Stimulated activated CD8-positive, alpha-beta memory T cell treated with anti-CD3 and anti-CD28 coated beads, Interleukin-12 subunit alpha, Interleukin-12 subunit beta, amount 100 ng/mL, for 4 hours (primary cell): ENCODE data around the gene ESR2.

ENCODE experiments used
- DNase-seq: peaks from one replicate; pipeline ENCODE4 v3.0.0-alpha.2; 2020; ENCODE audit warnings: low read depth

Gene ESR2

DNA sequence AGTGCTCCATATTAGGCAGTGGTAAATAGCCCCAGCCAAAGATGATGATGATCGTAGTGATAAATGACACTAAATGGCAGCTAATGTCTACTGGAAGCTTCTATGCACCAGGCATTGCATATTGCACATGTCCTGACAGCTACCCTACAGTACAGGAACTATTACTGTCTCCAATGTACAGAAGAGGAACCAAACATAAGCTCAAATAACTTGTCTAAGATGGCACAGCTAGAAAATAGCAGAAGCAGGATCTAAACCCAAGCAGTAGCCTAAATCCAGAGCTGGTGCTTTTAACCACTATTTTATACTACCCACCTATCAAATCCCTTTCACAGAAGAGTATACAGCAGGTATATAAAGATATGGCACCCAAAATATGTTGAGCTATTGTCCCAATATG is 28.9 kb downstream of the ESR2 start:
- no peak for DNase-seq

DNA sequence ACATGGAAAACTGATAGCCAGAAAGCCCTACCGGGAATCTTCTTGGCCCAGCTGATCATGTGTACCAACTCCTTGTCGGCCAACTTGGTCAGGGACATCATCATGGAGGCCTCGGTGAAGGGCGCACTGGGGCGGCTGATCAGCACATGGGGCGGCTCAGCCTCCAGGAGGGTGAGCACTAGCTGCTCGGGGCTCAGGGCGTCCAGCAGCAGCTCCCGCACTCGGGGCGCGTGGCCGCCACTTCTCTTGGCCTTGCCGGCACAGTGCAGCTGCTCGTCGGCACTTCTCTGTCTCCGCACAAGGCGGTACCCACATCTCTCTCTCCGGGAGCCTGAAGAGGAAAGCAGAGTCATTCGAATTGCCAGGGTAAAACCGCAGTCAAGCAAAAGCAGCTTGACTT is 33.8 kb downstream of the ESR2 start:
- no peak for DNase-seq

DNA sequence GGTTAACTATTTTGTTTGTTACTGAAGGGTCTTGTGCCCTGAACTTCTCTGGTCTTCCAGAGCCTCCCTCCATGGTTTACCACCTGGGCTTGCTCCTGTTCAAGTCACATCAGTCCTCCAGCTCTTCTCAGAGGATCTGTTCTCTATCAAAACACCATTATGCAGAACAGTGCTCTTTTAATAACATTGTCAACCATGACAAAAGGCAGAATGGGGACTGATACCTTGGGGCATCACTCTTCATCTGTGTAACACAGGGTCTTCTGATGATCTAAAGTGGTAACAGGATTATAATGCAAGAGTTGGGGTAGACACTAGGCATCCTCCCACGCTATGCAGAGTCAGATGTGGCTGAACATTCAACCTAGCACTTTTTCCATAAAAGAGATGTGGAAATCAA is 38.4 kb downstream of the ESR2 start:
- no peak for DNase-seq

DNA sequence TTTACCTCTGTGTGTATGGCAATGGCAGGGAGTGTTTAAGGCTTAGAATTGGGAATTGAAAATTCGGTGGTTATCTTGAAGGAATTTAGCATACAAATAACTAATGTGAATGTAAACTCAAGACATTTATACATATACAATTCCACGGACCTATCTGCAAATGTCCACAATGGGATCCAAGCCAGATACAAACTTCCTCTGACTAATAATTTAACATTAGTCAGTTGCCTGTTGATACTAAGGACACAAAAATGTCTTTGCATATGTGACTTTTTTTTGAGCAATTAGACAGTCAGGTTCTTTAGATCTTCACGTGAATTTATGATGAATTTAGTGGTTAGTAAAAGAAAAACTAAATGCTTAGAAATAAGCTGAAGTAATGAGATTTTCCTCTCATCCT is 40.5 kb downstream of the ESR2 start:
- no peak for DNase-seq

DNA sequence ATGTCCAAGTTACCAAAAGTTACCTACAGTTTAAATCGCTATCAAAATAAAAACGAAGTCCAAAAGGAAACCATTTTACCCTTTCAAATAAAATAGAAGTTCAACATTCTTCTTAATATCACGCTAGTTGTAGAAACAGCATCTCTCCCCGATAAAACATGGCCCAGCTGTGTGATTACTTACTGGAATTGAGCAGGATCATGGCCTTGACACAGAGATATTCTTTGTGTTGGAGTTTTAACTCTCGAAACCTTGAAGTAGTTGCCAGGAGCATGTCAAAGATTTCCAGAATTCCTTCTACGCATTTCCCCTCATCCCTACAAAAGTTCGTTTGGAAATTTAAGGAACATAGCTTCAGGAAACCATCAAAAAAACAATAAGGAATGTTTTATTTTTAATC is 44.8 kb downstream of the ESR2 start:
- no peak for DNase-seq

DNA sequence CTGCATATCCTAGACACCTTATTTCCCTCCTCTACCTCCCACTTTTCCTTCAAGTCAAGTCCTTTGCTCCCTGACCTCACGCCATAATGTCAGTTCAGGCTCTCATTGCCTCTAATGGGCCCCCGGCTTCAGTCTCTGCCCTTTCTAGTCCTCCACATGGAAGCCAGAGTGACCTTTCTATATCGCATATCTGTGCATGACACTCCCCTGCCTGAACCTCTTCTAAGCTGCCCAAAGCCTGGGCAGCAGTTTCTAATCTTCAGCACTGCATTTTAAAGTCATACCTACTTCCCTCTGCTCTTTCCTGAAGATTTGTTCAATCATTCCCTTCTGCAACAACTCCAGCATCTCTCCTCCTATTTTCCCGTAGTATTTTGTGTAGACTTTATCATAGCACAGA is 45.5 kb downstream of the ESR2 start:
- no peak for DNase-seq

DNA sequence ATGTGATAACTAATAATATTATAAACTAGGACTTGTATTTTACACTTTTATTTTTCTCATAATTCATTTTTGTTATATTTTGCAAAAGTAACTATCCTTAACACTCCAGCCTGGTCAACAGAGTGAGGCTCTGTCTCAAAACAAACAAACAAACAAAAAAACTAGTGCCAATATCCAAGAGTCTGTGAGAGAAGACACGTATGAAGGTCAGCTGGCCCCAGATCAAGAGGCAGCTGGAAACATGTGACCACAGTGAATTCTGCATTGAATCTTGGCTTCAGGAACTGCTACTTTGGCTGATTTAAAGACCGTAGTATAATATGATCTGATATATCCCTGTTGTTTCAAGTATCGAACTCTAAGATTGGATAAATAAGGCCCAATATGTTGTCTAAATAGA is 47.0 kb downstream of the ESR2 start:
- no peak for DNase-seq

DNA sequence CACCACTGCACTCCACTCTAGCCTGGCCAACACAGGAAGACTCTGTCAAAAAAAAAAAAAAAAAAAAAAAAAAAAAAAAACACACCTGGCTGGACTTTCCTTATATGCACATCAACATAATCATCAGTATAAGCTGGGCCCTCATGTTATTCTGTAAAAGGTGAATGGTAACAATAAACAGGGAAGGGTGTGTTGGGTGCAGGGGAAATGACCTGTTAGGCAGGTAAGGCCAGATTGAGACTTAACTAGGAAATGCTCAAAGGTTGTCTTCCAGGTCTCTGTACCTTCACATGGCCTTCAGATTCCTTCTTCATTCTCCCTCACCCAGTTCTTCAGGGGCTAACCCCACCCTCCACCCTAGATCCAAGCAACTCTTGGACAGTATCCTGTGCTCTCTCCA is 47.5 kb downstream of the ESR2 start:
- DNase-seq = no peak

DNA sequence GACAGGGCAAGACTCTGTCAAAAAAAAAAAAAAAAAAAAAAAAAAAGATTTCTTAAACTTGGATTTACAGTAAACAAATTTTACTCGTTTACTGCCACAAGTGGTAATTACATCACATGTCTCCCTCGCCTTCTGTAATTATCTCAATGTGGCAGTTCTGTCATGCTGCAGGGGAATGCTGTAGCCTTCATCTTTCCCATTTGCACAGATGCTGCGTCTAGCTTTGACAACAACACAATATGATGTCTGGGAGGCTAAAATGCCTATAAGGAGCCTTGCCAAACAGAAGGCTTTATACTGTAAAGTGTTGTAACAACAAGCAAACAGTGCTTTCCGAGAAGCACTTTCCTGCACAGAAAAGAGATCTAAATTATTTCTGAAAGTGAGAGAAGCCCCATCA is 48.7 kb downstream of the ESR2 start:
- no peak for DNase-seq

DNA sequence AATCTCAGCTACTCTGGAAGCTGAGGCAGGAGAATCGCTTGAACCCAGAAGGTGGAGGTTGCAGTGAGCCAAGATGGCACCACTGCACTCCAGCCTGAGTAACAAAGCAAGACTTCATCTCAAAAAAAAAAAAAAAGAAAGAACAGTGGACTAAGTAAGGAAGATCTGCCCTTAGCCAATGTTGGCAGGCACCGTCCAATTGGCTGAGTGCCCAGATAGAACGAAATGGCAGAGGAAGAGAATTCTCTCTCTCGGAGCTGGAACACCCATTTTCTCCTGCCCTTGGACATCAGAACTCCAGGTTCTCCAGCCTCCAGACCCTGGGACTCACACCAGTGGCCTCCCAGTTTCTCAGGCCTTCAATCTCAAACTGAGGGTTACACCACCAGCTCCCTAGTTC is 49.9 kb downstream of the ESR2 start:
- no peak for DNase-seq

DNA sequence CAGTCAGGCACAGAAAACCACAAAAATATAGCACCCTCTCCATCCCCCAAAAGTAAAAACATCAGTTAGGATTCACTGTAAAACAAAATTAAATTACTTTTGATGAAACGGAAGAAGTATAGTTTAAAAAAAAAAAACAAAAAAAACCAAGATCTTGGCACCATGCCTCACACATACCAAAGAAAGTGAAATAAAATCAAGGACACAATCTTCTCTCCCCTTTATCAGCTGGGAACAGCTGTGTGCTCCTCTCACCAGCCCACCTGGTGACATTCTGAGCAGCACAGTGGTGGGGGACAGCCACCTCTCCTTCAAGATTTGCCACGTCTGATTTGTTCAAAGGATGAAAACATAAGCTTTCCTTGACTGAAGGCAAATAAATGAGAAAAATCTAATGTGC is 55.5 kb downstream of the ESR2 start:
- no peak for DNase-seq

DNA sequence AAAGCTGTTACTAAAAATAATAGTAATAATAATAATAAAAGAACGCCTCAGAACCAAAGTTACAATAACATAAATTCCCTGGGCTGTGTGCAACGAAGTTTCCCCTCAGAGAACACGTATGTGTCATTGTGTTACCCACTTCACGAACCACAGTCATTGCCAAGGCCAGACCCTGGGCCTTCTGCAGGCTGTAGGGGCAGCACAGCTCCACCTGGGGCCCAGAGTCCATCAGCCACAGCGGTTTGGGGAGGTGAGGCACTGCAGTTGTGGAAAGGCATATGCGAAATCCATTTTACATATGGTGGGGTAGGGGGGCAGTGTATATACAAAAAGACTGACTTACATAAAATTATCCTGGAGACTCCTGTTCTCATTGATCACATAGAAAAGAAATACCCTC is 56.1 kb downstream of the ESR2 start:
- DNase-seq = no peak

DNA sequence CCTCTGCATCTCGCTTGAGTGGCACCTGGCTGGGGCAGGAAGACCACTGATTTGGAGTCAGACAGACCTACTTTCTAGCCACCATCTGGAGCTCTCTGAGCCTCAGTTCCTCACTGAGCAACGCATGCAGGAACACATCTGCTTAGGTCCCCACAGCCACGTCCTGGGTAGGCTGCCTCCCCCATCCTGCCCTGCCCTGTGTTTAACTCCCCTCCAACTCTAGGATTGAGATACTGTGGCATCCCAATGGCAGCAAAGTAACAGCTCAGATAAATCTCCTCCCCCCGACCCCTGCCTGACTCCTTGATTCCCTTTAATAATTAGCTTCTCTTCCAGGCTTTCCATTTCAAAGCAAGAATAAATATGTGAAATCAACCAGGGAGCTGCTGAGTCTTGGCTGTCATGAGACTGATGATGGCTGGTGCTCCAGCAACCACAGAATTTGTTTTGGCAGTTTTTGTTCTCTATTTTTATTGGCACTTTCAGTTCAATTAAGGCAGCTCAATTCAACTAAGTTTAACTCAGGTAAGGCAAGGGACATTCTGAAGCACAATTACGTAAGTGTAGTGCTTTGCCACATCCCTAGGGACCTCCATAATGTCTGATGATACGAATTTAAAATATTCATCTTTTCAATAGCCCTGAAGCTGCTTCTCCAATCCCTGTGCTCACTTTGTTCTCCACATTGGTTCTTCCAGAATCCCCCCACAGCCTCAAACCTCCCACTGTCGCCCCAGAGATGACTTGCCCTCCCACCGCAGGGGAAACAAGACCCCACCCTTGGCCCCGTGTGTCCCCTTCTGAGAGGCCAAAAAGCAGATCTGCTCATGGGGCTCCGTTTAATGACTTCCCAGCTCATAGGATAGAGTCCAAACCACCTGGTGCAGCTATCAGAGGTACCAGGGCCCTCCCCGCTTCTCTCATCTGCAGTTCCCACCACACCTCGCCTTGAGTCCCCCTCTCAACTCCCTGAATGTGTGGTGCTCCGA is 58.2 kb downstream of the ESR2 start:
- no peak for DNase-seq

DNA sequence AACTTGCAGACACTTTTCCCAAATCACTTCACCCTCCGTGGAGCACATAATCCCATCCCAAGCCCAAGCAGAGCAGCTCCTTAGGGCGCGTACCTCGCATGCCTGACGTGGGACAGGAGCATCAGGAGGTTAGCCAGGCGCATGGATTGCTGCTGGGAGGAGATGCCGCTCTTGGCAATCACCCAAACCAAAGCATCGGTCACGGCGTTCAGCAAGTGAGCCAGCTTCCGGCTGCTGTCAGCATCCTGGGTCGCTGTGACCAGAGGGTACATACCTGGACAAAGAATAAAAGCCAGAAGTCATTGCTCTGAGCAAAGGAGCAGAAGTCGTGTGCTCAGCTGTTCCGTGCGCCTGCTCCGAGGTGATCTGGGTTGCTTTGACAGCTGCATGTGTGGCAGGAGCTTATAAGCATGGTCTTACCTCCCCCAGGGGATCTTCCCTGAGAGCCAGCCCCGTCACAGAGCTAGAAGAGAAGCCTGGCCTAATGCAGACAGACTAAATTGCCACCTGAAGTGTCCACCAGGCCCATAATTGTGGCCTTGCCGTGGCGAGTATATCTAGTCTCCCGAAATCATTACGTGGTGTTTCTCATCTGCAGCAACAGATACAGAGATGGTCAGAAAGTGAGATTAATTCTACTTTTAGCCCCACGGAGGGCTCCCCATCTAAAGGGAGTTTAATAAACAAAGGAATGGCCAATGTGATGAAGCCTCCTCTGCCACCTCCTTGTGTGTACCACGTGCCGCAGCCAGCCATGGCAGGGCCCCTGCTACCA is 59.1 kb downstream of the ESR2 start:
- DNase-seq = no peak

DNA sequence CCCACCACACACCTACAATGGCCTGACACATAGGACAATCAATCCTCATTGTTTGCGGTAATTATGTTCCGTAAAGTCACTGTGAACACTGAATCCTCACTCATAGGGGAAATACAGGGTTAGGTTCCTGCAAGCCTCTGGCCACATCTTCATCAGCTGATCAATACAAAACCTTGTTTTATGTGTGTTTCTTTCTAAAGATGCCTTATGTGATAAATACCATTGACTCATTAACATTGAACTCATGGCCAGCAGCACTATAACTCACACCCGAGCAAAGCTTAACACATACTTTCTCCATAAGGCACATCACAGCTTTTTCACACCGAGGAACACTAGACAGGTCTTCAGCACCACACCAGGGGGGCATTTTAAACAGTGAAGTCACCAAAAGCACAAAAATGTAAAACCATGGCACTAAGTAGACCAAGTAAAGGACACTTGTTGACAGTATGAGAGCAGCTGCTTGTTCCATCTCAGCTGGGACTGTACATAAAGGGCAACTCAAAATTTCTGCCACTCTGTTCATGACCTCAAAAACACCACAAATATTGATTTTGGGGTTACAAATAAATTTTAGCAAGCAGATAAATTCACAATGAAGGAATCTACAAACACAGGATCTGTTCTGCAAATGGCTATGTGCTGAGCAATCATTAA is 60.5 kb downstream of the ESR2 start:
- DNase-seq = no peak

DNA sequence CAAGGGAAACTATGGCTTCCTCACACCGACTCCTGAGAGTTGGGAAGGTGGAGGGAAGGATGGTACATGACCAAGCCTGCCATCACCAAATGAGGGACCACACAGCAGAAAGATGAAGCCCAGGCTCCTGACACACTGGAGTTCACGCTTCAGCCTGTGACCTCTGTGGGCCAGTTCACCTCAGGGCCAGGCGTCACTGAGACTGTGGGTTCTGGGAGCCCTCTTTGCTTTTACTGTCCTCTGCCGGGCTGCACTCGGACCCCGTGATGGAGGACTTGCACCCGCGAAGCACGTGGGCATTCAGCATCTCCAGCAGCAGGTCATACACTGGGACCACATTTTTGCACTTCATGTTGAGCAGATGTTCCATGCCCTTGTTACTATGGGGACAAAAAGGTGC is 61.2 kb downstream of the ESR2 start:
- DNase-seq = no peak

DNA sequence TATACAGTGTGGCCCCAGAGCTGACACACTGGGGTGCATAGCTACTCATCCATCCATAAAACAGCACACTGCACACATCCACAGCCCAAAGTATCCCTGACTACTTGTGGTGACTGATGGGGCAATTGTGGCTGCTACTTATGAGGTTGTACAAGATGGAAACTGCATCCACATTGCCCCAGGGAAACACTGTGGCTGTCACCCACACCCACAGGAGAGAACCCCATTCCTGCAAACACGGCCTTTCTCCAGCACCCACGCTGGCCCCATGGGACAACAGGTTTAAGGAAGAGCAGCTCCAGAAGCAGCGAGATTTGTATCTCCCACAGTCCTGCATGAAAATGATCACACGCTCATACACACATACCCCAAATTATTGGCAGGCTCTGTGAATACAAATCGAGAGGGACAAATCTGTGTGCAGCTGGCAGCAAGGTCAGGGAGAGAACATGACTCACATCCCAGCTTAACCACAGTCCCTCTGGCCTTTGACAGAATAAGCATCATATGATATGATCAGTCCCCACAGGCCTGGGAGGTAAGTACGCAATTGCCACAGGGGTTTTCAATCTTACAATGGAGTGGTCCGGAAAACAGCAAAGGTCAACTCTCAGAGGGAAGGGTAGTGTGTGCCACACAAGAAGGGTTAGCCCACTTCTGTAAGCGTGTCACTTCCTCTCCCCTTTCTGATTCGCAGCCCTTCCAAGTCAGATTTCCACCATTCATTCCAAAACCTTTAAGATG is 61.9 kb downstream of the ESR2 start:
- no peak for DNase-seq

DNA sequence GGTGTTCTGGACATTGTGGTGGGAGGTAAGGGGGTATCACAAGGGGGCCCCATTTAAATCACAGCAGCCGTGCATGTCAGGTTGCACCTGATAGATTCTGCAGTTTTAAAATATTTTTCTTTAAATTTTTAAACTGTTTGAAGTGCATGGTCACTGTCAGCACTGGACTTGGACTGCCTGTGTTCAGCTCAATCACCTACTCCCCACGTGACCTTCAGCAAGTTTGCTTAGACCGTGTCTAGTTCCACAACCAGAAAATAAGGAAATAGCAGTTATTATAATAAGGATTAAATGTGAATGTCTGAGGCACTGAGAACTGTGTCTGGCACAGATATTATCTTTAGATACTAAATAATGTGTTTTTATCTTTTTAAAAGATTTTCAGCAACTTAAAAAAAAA is 64.7 kb downstream of the ESR2 start:
- no peak for DNase-seq

DNA sequence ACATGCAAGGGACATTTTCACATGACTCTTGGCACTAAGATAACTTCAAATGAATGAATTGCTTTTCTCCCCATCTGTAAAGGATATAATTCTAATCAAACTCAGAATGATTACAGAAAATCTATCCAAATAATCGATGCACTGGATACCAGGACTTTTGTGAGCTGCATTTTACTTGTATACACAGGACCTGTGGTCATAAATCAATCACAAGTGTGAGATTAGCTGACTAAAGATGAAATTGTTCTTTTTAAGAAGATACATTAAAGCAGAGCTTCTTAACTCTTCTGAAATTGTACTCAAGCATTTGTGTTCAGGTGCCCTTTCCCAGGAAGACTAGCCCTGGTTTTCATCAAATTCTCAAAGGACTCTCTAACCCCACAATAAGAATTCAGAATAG is 66.3 kb downstream of the ESR2 start:
- DNase-seq = no peak

DNA sequence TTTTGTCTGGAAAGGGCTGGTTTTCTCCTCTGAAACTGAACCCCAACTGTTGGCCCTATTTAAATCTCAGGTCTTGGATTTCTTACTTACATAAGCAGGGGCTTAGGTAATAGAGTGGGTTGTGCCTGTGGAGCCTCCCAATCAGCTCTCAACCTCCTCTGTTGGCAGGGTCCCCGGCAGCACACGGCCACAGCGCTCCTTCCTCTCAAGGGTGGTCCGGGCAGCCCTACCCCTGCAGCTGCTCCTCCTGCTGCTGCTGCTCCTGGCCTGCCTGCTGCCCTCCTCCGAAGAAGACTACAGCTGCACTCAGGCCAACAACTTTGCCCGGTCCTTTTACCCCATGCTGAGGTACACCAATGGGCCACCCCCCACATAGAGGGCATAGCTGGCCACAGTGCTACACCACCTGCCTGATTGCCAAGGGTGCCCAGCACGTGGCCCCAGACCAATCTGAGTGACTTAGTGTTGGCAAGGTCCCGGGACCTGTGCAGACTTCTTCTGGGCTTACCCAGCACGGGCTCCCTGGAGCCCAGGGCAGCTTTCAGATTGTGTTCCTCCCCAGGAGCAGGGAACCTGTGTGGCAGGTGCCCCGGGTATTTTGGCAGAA is 68.9 kb downstream of the ESR2 start:
- DNase-seq = no peak

DNA sequence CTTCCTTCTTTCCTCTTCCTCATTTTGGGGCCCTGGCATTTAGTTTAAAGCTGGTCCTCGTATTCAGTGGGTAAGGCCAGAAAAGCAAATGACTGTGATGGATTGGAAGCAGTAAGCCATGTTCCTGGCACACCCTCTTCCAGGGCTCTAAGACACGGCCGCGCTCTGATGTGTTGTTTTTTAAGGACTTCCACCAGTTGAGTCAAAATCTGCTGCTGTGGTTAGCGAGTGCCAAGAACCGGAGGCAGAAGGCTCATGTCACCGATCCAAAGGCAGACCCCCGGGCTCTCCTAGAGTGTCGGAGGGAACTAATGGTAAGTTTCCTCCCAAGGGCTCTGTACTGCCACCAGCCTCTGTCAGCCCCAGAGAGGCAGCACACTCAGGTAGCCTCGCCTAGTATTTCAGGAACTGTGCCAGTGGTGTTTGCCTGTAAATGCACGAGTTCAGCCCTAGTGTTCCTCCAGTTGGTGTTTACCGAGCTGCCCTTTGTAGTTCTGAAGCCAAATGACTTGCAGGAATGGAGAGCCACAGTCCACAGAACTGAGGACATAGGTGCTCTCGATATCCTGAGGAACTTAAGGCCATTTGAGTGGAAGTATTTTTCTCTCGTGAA is 72.7 kb downstream of the ESR2 start:
- DNase-seq = no peak
